Bronchial epithelial cell (primary cell): Measurements from ENCODE around the gene ZNF366. TPM values are rescaled to one million over a fixed set of nuclear protein-coding genes. Genes with fewer than 3 reads are reported as not detected.
A peak's percentile ranks its signal among the peaks of the same experiment; 100 is the strongest.

Experiments
- DNase-seq: peaks from one replicate; pipeline ENCODE4 v3.0.0-alpha.2; 2010; ENCODE audit warnings: low read depth
- FAIRE-seq: peaks from 2 replicates; lab custom pipeline; 2011; peaks lifted over from hg19 to GRCh38; lab: Jason Lieb, UNC
- H3K27me3 ChIP-seq: 2 replicates; pipeline ENCODE4 v1.5.1; 2011; ENCODE audit warnings: low read length; ENCODE audit not compliant: control insufficient read depth, insufficient read depth
- H3K36me3 ChIP-seq: 2 replicates; pipeline ENCODE4 v1.5.1; 2011; ENCODE audit warnings: low read length; ENCODE audit not compliant: control insufficient read depth, insufficient read depth
- H3K4me3 ChIP-seq: 2 replicates; pipeline ENCODE4 v1.5.1; 2011; ENCODE audit warnings: mild to moderate bottlenecking, low read depth, low read length, control low read depth
- total RNA-seq: library from RNA; depleted of rRNA; stranded (reverse); fragments of >200 nt; gene quantifications from 2 replicates; pipeline ENCODE4 v1.2.1, GENCODE V29; 2014
- TF ChIP-seq, protein P1 (sequence below): IDR thresholded peaks from 2 replicates; pipeline ENCODE4 v1.5.1; 2011; ENCODE audit warnings: mild to moderate bottlenecking, moderate library complexity, low read length, control low read depth, inconsistent platforms; ENCODE audit not compliant: insufficient read depth, severe bottlenecking

The ZNF366 gene
- total RNA-seq, 1 donor from 2014 or later: not detected

DNA sequence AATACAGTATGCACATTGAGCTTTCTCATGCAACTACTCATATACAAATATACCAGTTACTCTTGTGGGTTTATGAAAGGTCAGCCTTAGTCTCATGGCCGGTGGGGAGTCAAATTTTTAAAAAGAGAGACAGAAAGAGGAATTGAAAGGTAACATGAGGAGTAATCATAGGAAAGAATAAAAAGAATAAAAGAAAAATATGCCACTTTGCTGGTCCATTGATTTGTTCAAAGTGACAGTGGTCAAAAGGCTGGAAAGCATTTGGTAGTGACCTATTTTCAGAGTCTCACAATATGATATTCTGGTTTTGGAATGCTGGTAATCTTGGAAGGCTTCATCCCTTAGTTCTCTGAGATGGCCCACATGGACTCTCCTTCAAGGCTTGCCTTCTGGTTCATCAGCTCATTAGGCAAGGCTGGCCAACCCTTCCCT is 67.0 kb downstream of the ZNF366 start:
- H3K27me3 ChIP-seq: no peaks in the 10 kb centered on the region
- H3K36me3 ChIP-seq: no peaks in the 10 kb centered on the region
- no peak overlapping the region for H3K4me3 ChIP-seq
- TF ChIP-seq, protein P1, sequence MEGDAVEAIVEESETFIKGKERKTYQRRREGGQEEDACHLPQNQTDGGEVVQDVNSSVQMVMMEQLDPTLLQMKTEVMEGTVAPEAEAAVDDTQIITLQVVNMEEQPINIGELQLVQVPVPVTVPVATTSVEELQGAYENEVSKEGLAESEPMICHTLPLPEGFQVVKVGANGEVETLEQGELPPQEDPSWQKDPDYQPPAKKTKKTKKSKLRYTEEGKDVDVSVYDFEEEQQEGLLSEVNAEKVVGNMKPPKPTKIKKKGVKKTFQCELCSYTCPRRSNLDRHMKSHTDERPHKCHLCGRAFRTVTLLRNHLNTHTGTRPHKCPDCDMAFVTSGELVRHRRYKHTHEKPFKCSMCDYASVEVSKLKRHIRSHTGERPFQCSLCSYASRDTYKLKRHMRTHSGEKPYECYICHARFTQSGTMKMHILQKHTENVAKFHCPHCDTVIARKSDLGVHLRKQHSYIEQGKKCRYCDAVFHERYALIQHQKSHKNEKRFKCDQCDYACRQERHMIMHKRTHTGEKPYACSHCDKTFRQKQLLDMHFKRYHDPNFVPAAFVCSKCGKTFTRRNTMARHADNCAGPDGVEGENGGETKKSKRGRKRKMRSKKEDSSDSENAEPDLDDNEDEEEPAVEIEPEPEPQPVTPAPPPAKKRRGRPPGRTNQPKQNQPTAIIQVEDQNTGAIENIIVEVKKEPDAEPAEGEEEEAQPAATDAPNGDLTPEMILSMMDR: no peak
- FAIRE-seq (no peak), DNase-seq (no peak)

DNA sequence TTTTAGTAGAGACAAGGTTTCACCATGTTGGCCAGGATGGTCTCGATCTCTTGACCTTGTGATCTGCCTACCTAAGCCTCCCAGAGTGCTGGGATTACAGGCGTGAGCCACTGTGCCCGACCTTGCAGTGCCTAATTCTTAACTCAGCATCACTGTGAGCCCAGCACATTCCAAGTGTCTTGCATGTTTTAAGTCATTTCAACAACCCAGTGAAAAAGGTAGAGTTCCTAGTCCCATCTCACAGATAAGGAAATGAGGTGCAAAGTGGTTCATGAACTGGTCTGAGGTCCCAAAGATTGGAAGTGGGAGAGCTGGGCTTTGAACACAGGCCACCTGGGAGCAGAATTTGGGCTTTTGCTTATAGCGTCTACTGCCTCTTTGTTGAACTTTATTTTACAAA is 68.0 kb downstream of the ZNF366 start:
- Histone ChIP-seq H3K27me3 (no peaks in the 10 kb centered on the region), H3K4me3 (no peak overlapping the region), H3K36me3 (no peaks in the 10 kb centered on the region)
- DNase-seq (no peak), FAIRE-seq (no peak)
- TF ChIP-seq, protein P1: no peak

DNA sequence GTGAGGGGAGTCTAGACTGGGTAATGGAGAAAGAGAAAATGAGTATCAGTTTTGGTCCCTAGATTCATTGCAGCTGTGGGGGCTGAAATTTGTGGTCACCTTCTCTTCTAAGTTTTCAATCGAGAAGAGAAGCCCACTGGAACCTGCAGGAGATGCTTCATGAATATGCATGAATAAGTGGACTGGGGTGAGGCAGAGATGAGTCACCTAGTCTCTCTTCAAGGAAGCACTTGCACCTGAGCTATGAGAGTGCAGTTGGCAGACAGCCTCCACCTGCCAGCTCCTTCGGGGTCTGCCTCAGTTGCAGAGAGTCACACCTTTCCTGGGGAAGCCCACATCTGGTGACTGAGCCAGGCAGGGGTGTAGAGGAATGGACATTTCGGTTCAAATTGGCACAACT is 69.1 kb downstream of the ZNF366 start:
- TF ChIP-seq, protein P1: no peak
- Histone ChIP-seq H3K27me3 (no peaks in the 10 kb centered on the region), H3K36me3 (no peaks in the 10 kb centered on the region), H3K4me3 (no peak overlapping the region)
- peak; percentile 89 for DNase-seq
- no peak for FAIRE-seq

DNA sequence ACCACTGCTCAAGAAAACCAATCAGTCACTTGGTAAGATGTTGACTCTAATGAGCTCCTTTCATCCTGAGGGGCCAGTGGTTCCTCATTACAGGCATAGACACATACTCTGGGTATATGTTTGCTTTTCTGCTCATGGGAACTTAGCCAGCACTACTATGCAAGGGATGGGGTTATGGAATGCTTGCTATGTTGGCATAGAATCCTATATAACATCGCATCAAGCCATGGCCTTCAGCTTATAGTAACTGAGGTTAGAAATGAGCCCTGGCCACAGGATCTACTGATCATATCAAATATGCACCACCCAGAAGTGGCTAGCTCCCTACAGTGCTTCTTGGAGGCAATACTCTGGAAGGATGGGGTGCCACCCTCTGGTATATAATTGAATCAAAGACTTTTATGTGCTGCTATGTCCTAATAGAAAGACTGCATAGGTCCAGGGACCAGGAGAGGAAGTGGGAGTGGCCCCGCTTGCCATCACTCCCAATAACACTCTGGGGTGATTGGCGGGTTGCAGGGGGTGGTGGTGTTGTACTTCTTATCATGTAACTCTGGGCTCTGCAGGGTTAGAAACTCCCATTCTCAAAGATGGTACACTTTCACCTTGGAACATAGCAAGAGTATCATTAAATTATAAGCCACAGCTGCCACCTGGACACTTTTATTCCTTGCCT is 70.3 kb downstream of the ZNF366 start:
- FAIRE-seq: peak; percentile 50
- DNase-seq: peak; percentile 44
- TF ChIP-seq, protein P1: no peak
- H3K36me3 ChIP-seq: no peaks in the 10 kb centered on the region
- H3K4me3 ChIP-seq: no peak overlapping the region
- H3K27me3 ChIP-seq: no peaks in the 10 kb centered on the region

DNA sequence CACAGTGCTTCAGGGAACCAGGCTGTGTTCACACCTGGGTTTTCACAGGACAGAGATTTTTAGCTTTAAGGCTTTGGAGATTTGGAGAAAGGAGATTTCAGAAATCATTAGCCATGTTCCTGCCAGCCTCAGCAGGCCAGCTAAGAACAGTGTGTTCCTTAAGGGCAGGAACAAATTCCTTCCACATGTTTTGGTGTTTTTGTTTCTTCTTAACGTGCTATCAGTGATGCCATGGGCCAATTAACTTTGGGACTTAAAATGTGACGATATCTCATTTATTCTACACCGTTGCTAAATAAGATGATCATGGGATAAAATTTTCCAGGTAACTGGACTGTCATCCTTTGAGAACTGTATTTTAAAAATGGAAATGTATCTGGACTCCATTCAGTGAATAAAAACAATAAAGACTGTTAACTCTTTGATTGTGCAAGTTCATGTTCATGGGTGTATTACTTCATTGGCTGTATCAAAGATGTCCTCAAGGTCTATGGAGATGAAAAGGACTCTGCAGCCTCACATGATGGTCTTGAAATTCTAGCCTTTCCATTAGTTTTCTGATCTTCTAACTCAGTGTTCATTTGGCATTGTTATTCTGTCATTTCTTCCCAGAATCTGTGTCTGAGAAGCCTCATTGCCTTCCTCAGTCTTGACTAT is 72.3 kb downstream of the ZNF366 start:
- no peak for FAIRE-seq

More for the DNA sequence above, 72.3 kb downstream of the ZNF366 start:
- H3K36me3 ChIP-seq: no peaks in the 10 kb centered on the region
- TF ChIP-seq, protein P1: no peak
- H3K27me3 ChIP-seq: no peaks in the 10 kb centered on the region
- DNase-seq: no peak
- no peak overlapping the region for H3K4me3 ChIP-seq
